GM12891 (cell line): Measurements from ENCODE around the gene ACVRL1.

Experiments
- PAX5 ChIP-seq: IDR thresholded peaks from 2 replicates; pipeline ENCODE4 v1.6.1; 2011; ENCODE audit warnings: low read length, moderate library complexity, mild to moderate bottlenecking; ENCODE audit not compliant: insufficient read depth, severe bottlenecking
- POLR2A ChIP-seq: IDR thresholded peaks from 2 replicates; pipeline ENCODE4 v1.6.1; 2011; ENCODE audit warnings: low read depth, low read length, control low read depth
- POLR2AphosphoS5 ChIP-seq: IDR thresholded peaks from 2 replicates; pipeline ENCODE4 v1.6.1; 2011; ENCODE audit warnings: low read depth, low read length, control low read depth
- POU2F2 ChIP-seq: IDR thresholded peaks from 2 replicates; pipeline ENCODE4 v1.6.1; 2011; ENCODE audit warnings: low read depth, mild to moderate bottlenecking, control low read depth, low read length, moderate library complexity
- SPI1 ChIP-seq: IDR thresholded peaks from 2 replicates; pipeline ENCODE4 v1.6.1; 2011; ENCODE audit warnings: low read depth, low read length, control low read depth
- TAF1 ChIP-seq: IDR thresholded peaks from 2 replicates; pipeline ENCODE4 v1.6.1; 2011; ENCODE audit warnings: low read depth, low read length, control low read depth

DNA sequence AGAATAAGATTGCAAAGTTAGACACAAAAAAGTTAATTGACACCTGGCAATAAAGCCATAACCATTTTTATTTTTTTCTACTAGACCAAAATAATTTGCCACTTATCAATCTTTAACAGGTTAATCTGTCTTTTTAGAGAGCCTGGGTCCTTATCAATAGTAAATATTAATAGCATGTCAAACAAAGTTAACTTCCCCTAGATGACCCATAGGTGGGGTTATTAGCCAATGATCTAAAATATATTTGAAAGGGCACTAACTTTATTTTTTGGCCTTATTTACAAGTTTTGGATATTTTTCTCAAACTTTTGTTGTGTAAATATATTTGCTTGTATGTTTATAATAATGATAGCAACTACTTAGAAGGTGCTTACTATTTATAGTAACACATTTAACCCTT lies 15.5 kb upstream of the ACVRL1 start:
- TF ChIP-seq POLR2A (no peak), TAF1 (no peak), POU2F2 (no peak), POLR2AphosphoS5 (no peak), SPI1 (no peak), PAX5 (no peak)
